Measurements from ENCODE around the gene APOLD1.
"Not testable (repeated sequence)": the region's sequence is repeated elsewhere in the genome, so short reads cannot be mapped to it uniquely, and the experiment has no call there.

APOLD1 gene, protein sequence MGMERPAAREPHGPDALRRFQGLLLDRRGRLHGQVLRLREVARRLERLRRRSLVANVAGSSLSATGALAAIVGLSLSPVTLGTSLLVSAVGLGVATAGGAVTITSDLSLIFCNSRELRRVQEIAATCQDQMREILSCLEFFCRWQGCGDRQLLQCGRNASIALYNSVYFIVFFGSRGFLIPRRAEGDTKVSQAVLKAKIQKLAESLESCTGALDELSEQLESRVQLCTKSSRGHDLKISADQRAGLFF

DNA sequence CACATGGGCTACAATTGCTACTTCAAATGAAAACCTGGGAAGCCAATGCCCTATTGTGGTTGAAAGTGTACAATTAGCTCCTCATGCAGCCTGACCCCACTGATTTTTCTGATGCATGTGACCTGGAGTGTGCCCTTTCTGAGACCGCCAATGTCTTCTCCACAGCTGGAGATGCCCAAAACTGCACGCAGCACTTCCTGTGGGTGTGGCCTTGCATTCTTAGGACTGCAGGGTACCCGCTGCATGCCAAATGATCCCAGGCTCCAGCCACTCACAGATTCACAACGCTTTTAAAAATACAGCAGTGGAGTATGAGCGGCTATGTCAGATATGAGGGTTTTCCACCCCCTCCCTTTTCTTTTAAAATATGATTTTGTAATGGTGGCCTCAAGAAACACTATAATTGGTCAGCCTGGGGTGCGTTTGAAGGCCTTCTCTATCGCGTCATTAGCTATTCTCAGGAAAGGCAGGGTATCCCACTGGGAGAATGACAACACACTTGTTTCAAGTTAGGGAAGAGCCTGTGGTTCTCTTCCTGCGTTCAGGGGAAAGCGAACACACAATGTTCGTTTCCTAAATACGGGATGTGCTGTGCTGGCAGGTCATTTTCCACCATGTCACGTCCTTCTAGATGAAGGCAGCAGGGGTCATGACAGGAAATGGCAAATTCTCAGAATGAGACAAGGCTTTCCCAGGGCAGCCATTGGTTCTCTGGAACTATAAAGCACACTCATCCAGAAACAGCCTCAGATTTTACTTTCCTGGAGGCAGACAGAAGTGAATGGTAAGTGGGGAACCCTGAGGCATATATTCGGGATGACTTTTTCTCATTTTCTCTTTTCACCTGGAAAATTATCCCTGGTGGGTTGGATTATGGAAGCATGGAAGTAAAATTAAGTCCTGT is at the start of gene APOLD1:
APOLD1 (plus strand) TSS at position 749 of the 904 bp plus-strand sequence; CDS start at position 782, 33 bp downstream.
- DNase-seq (ENCODE audit: low read depth in 2 of 2): no peak

DNA sequence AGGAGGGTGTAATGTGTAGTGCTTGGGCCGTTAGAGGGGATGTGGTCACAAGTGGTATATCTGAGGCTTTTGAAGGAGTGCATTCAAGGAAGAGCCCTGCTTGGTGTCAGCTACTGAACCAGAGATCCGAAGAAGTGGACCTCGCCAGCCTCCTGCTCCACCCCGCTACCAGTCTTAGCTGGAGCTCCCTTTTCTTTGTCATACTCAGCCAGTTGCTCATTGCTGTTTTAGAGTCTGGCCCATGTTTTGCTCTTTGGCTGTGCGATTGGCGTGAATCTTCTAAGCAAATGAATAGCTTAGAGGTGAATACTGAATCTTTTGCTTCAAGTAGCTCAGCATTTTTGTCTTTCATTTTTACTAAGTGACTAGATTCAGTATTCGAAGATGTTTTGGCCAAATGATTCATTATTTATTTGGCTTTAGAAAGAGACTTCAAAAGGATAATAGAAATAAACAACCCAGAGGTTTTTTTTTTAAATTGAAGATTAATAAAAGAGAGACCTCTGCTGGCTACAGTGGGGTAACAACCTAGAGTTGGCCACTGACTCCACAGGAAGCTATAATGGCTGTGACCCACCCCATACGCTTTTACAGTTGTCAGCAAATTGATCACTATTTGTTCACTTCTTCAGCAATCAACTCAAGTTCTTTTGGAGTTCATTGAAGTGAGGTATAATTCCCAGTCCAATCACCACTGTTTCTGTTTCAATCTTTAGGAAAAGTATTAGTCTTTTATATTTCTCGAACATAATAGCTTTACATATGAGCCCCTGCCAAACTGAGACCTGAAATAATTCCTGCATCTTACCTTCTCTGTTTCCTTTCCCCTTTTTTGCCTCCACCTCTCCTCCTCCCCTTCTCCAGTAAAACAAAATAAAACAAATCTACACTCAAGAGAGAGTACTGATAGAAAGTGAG is 48.4 kb upstream of the APOLD1 start:
- DNase-seq (ENCODE audit: low read depth in 2 of 2): no peak

DNA sequence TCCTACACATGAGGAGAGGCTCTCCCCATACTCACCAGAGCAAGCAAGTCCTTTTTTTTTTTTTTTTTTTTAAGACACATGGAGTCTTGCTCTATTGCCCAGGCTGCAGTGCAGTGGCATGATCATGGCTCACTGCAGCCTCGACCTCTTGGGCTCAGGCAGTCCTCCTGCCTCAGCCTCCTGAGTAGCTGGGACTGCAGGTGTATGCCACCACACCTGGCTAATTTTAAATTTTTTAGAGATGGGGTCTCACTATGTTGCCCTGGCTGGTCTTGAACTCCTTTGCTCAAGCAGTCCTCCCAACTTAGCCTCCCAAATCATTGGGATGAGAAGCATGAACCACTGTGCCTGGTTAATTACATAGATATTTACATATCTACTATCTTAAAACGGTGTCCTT is 47.3 kb upstream of the APOLD1 start:
- DNase-seq (ENCODE audit: low read depth in 2 of 2): not testable (repeated sequence)

DNA sequence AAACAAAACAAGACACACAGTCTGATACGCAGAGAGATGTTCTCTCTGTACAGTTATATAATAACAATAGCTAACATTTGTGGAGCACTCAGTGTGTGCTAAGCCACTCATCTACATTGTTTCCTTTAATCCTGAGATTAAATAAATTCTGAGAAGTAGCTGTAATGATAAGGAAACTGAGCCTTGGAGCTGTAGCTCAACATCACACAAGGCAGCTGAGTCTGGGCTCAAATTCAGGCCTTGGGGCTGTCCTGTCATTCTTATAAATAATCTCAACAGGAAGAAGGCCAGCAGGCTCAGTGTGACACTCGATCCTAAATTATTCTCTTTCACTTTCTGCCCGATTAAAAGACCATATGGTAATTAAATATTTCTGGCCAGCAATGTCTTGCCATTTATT is 43.8 kb upstream of the APOLD1 start:
- no peak for DNase-seq (ENCODE audit: low read depth in 2 of 2)

DNA sequence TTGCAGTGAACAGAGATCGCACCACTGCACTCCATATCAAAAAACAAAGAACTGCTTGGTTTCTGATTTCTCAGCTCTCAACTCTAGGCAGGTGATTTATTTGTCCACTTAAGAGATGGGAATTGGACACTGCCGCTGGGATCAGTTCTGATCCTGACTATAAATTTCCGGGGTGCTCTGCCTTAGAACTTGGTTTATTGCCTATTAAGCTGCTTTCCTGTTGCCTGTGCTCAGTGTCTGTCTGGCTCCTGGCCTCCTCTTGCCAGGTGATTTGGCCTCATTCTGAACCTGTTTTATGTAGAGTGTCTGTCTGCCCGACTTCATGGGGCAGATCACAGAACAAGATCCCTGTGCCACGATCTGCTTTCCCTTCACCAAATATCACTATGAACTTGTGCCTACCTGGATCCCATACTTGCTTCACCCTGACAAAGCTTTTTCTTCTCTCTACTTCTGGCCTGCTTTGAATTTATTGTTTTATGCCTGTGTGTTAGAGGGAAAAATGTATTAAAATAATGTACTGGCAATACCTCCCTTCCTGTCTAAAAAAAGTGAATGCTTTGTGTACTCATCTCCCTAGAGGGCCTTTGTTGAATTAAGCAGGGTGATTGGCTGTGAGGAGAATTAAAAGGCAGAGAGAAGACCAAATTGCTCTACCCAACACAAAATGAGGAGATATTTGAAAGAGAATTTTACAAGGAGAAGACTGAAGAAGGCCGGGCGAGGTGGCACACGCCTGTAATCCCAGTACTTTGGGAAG is 40.7 kb upstream of the APOLD1 start:
- no peak for DNase-seq (ENCODE audit: low read depth in 2 of 2)

DNA sequence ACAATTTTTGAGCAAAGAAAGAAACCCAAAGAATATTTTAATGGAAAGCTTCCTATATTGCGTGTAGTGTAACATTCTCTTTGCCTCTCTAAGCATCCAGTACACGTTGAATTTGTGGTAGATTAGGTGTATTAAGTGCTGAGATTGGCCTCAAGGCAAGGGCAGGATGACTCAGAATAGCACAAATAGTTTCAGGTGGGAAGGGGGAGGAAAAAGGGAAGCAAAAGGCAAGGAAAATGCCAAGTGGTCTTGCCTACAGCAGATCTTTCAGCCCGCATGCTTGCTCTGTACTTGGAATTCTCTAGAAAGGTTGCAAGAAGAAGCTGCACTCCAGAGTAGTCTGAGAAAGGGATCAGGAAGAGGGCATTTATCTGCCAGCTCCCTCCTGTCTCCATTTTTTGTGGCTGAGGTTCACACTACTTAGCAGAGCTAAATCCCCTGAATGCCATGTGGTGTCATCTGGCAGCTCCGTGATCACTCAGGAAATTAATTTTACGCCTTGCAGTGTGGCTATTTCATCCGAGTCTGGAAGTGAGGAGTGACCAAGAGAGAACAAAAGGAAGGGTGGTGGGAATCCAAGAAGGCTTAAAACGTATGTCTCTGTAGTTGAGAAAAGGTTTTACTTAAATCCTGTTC is 39.8 kb upstream of the APOLD1 start:
- no peak for DNase-seq (ENCODE audit: low read depth in 2 of 2)

DNA sequence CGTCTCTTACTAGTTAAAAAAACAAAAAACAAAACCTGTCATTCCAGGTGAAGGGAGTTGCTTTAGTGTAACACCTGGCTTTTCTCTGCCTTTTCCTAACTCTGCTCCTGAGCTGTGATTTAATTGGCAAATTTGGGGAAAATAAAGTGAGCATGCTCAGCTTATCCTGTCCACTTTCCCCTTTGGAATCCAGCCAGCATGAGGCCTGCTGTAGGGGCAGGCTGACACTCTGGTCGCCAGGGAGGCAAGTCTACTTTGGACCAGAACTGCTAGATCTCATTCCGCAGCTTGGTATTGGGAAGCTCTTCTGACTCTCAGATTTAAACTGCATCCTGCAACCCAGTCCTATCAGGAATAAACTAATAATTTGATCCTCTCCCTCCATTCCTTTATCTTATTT is 38.2 kb upstream of the APOLD1 start:
- DNase-seq (ENCODE audit: low read depth in 2 of 2): no peak

DNA sequence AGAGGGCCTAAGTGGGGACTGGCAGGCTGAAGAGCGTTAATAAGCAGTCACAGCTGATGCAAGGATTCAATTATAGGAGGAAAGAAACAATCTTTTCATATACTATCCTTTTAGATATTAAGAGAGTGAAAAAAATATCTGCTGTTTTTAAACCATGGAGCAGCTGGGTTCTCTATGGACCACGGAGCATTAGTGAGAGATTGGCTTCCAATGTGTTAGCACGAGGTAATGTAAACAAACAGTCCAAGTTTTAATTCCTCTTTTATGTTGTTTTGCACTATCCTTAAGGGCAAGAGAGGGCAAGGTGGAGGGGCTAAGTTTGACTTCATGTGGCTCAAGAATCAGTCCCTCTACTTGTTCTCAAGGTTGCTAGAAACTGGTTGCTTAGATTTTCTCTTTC is 37.4 kb upstream of the APOLD1 start:
- no peak for DNase-seq (ENCODE audit: low read depth in 2 of 2)

DNA sequence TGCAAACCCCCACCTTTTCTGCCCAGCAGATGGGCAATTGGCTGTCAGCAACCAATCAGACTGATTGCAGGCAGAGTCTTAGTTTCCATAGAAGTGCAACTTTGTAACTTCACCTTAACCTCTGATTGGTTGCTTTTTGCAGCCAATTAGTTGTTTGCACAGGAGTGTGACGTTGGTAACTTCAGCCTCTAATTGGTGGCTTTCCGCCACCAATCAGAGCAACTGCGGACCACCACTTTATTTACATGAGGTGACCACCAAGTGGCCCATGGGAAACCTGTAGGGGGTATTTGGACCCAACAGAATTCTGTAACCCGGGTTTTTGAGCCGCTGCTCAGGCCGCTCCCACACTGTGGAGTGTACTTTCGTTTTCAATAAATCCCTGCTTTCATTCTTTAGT is 36.0 kb upstream of the APOLD1 start:
- DNase-seq (ENCODE audit: low read depth in 2 of 2): no peak

DNA sequence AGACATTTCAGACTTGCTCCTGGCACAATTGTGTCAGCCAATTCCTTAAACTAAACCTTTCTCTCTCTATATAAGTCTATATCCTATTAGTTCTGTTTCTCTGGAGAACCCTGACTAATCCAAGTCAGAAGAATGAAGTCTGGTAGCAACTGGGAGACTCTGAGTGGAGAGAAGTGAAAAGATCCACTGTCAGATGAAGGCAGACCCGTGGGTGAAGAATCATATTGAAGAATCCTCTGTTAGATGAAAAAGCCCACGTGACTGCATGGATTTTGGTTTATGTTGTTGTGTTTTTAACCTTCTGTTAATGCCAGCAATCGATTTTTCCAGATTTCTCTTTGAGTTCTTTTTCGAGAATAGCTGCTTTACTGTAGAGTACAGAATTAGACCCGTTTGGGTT is 29.5 kb upstream of the APOLD1 start:
- DNase-seq (ENCODE audit: low read depth in 2 of 2): no peak

DNA sequence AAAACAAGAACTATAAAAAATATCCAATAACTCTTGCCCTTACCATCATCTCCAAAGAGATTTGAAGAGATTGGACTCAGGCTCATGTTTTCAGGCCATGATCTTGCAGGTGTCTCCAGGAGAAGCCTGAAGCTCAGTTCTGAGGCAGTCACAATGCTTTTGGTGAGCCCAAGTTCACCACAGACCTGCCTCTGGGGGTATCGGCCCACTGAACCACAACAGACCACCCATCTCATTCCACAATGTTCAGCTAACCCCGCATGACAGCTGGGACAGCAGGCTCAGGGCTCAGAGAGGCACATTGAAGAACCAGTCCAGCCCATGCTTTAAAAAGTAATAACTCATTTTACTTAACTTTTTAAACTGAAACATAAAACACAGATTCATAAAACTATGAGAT is 28.3 kb upstream of the APOLD1 start:
- no peak for DNase-seq (ENCODE audit: low read depth in 2 of 2)

DNA sequence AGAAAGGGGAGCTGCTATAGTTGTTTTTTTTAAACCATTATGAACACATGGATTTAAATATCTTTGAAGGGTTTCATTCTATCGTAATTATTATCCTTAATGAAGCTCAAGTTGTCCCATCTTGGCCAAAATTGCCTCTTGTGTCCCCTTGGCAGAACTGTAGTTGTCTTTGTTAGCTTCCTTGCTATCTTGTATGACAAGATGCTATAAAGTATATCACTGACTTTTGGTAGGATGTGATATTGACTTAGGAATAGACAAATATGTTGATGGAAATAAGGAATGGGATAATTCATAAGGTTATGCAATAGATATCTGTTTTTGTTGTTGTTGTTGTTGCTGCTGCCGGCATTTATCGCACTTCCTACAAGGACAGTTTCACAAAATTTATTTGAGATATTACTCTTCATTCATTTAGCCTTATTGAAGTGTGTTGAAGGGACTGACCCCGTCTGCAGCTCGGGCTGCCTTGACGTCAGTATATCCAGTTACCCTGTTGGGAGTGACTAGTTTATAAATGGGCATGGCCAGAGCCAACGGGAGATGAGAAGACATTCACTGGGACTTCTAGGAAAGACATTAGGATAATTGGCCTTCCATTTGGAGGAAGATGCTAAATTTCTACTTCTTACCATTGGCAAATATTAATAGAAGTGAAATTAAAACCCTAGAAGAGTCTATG is 26.1 kb upstream of the APOLD1 start:
- no peak for DNase-seq (ENCODE audit: low read depth in 2 of 2)

DNA sequence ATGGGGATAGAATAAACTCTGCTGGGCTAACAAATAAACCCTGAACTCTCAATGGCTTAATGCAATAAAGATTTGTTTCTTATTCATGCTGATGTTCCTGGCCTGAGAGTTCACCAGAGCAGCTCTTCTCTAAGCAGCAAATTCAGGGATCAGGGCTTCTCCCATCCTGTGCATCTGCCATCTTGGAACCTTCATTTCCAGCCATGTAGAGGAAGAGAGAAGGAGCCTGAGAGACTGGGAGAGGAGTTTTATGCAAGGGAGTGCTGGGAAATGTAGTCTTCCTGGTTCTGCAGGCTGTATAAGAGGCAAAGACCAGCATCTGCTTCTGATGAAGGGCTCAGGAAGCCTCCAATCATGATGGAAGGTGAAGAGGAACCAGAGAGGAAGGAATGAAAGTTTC is 20.6 kb upstream of the APOLD1 start:
- no peak for DNase-seq (ENCODE audit: low read depth in 2 of 2)

DNA sequence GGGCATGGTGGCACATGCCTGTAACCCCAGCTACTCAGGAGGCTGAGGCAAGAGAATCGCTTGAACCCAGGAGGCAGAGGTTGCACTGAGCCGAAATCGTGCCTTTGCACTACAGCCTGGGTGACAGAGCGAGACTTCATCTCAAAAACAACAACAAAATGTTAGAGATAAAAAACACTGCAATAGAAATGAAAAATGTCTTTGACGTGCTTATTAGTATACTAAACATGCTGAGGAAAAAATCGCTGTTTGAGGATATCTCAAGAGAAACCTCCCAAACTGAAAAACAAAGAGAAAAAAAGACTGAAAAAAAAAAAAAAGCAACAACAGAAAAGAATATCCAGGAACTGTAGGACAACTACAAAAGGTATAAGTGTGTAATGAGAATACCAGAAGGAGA is 15.2 kb upstream of the APOLD1 start:
- DNase-seq (ENCODE audit: low read depth in 2 of 2): no peak

DNA sequence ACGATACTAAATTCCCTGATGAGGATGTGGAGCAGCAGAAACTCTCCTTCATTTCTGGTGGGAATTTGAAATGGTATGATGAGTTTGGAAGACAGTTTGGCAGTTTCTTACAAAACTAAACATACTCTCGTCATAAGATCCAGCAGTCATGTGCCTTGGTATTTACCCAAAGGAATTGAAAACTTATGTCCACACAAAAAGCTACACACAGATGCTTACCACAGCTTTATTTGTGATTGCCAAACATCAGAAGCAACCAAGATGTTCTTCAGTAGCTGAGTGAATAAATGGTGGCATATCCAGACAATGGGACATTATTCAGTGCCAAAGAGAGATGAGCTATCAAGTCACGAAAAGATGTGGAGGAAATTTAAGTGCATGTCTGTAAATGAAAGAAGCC is 10.7 kb upstream of the APOLD1 start:
- DNase-seq (ENCODE audit: low read depth in 2 of 2): no peak

DNA sequence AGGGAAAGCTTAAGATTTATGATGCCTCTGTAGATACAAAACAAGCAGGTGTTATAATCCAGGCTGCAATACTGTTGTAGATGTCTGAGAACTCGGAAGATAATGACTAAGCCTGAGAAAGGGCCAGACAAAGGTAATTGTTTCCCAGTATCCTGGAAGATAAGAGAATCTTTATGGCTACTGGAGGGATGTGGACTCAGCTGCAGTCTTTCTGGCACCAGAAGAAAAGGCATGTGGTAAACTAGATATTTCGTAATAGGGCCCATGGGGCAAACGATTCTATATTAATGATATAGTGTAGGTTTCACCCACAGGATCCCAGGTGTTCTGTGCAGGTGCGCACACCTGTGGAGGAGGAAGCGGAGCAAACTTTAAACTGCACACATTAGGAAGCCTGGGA is 9.2 kb upstream of the APOLD1 start:
- no peak for DNase-seq (ENCODE audit: low read depth in 2 of 2)

DNA sequence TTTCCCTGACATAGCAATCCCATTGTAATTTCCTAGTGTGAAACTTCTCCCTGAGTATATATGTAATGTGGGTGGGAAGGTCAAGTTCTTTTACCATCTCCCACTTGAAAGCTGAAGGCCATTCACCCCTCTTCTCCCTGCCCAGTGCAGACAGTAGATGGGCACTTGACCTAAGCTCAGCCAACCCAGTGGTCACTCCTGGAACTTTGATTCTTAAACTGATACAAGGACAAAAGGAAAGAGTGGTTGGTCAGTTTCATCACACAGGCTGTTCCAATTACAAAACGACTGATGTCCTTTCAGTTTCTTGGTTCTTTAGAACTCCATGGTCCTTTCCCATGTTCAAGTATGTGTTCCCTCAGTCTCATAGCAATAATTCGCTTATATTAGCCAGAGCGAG is 8.4 kb upstream of the APOLD1 start:
- DNase-seq (ENCODE audit: low read depth in 2 of 2): no peak

DNA sequence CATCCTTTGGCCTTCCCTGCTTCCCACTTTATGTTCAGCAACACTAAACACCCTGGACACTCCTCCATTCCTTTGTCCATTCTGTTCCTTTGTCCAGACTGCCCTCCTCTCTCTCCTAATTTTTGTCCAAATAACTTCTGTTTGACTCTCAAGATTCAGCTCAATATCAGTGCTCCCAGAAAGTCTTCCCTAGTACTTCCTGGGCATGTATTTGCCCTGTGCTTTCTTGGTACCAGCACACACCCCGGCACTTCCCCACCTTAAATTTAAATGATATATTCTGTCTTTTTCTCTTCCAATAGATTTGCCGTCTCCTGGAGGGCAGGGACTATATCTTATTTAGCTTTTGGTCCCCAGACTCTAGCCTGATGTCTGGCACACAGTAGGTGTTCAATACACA is 6.5 kb upstream of the APOLD1 start:
- DNase-seq (ENCODE audit: low read depth in 2 of 2): no peak

DNA sequence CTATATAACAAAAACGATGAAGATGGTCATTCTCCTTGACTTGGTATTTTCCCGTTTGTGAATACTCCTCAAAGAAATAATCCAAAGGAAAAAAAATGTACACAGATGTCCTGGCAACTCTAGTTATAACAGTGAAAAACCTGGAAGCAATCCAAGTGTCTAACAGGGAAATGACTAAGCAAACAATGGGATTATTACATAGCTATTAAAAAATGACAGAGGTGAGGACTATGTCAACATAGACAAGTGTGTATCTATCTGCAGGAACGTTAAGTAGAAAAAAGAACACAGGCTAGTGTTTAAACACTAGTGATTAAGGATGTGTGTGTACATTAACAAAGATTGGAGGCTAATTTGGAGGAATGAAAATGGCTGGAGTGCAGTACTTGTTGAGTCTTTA is 5.9 kb upstream of the APOLD1 start:
- no peak for DNase-seq (ENCODE audit: low read depth in 2 of 2)

DNA sequence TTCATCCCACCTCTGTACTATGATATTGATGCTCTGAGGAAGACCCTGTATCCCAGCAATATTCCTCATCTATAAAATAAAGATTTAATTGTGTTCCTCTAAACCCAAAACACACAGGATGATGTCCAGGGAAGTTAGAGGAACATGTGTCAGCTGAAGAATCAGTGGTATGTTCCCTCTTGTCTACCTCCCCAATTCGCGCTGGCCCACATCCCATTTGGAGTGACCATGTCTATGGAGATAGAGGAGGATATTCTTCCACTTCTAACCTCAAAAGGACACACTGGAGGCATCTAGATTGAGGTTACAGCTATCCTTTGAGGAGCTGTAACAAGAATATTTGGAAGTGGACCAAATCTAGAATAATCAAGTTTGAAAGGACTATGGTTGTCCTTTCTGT is 1.3 kb upstream of the APOLD1 start:
- DNase-seq (ENCODE audit: low read depth in 2 of 2): no peak

DNA sequence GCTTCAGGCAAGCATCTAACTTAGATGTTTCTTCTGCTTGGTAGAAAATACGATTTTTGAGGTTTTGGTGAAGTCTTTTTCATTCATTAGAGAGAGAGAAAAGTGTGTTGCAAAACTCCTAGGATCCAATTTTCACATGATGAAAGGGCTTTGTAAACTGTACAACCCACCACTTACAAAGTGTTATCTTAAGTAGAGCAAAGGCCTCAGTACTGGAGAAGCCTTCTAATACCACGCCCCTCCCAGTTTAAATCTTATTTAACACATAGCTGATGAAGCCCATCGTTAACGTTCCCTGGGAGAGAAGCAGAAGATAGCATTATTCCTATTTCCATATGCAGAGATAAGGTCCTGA is 869 bp downstream of the APOLD1 start:
- no peak for DNase-seq (ENCODE audit: low read depth in 2 of 2)

Data from stimulated activated CD4-positive, alpha-beta T cell treated with anti-CD3 and anti-CD28 coated beads, Interleukin-4, amount 100 ng/mL, for 48 hours (primary cell).